Measurements from ENCODE around the gene TMEM117.
"Not testable (repeated sequence)": the region's sequence is repeated elsewhere in the genome, so short reads cannot be mapped to it uniquely, and the experiment has no call there.

TMEM117 gene

DNA sequence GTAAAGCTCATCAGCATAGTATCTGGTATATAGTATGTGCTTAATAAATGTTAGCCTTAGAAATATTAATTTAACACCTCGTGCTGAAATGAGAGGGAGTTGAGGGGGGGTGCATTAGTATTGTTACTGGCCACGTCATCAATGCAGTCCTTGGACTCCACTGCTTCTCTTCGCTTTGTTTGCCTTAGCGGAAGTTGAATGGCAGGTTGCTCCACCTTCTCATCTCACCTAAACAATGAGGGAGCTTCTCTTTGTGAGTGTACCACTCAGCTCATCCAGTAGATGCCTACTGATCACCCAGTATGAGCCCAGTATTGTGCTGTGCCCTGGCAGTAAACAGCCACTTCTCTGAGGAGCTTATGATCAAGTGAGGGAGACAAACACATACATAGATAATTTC is 4.5 kb downstream of the TMEM117 start:
- Histone ChIP-seq H3K27ac (ENCODE audit: low read depth in 2 of 2, low read length in 2 of 2) (no peak overlapping the region), H3K9me3 (ENCODE audit: control insufficient read depth in 2 of 2, low read length in 2 of 2) (no peaks in the 10 kb centered on the region), H3K4me3 (ENCODE audit: low read length in 2 of 2) (no peak overlapping the region), H3K36me3 (ENCODE audit: control insufficient read depth in 2 of 2, insufficient read depth in 2 of 2, low read length in 2 of 2) (peaks cover 0 to 3% of the 10 kb centered on the region in 2 donors), H3K4me1 (ENCODE audit: control insufficient read depth in 2 of 2, insufficient read depth in 2 of 2, low read length in 2 of 2) (peaks cover 1 to 3% of the 10 kb centered on the region in 2 donors), H3K27me3 (ENCODE audit: control insufficient read depth in 2 of 2, insufficient read depth in 2 of 2, low read length in 2 of 2) (no peaks in the 10 kb centered on the region), H3K9ac (ENCODE audit: low read depth in 1 of 2, low read length in 2 of 2) (no peak overlapping the region)

GRCh38 chr12:43841253-43841652 is 5.4 kb downstream of the TMEM117 start:
- no peaks in the 10 kb centered on the region for H3K27me3 ChIP-seq (ENCODE audit: control insufficient read depth in 2 of 2, insufficient read depth in 2 of 2, low read length in 2 of 2)
- H3K36me3 ChIP-seq (ENCODE audit: control insufficient read depth in 2 of 2, insufficient read depth in 2 of 2, low read length in 2 of 2) = peaks cover 0 to 3% of the 10 kb centered on the region in 2 donors
- H3K27ac ChIP-seq (ENCODE audit: low read depth in 2 of 2, low read length in 2 of 2) = no peak overlapping the region
- H3K4me3 ChIP-seq (ENCODE audit: low read length in 2 of 2) = no peak overlapping the region
- no peak overlapping the region for H3K9ac ChIP-seq (ENCODE audit: low read depth in 1 of 2, low read length in 2 of 2)
- H3K9me3 ChIP-seq (ENCODE audit: control insufficient read depth in 2 of 2, low read length in 2 of 2) = no peaks in the 10 kb centered on the region
- H3K4me1 ChIP-seq (ENCODE audit: control insufficient read depth in 2 of 2, insufficient read depth in 2 of 2, low read length in 2 of 2) = peaks cover 0 to 3% of the 10 kb centered on the region in 2 donors

DNA sequence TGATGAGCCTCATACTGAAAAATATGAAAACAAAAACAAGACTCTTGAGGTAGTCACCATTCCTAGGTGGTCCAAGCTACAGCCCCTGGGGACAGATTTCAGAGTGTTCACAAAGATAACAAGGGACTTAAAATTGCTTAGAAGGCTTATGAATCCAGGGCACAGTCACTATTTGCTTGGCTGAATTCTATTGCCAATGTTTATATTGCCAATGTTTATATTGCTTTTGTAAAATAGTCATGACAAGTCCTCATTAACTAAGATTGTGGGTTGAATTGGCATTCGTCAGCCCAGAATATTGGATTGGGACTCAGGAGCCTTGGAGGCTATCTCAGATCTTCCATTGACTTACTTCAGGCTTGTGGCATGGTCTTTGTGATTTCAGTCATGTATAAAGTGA is 6.4 kb downstream of the TMEM117 start:
- Histone ChIP-seq H3K27ac (ENCODE audit: low read depth in 2 of 2, low read length in 2 of 2) (no peak overlapping the region), H3K9ac (ENCODE audit: low read depth in 1 of 2, low read length in 2 of 2) (no peak overlapping the region), H3K36me3 (ENCODE audit: control insufficient read depth in 2 of 2, insufficient read depth in 2 of 2, low read length in 2 of 2) (peaks cover 0 to 3% of the 10 kb centered on the region in 2 donors), H3K4me3 (ENCODE audit: low read length in 2 of 2) (no peak overlapping the region), H3K9me3 (ENCODE audit: control insufficient read depth in 2 of 2, low read length in 2 of 2) (no peaks in the 10 kb centered on the region), H3K4me1 (ENCODE audit: control insufficient read depth in 2 of 2, insufficient read depth in 2 of 2, low read length in 2 of 2) (no peaks in the 10 kb centered on the region), H3K27me3 (ENCODE audit: control insufficient read depth in 2 of 2, insufficient read depth in 2 of 2, low read length in 2 of 2) (no peaks in the 10 kb centered on the region)

GRCh38 chr12:43847425-43848225 is 11.7 kb downstream of the TMEM117 start:
- not testable (repeated sequence) for H3K27ac ChIP-seq (ENCODE audit: low read depth in 2 of 2, low read length in 2 of 2); H3K27me3 ChIP-seq (ENCODE audit: control insufficient read depth in 2 of 2, insufficient read depth in 2 of 2, low read length in 2 of 2); H3K9me3 ChIP-seq (ENCODE audit: control insufficient read depth in 2 of 2, low read length in 2 of 2); H3K9ac ChIP-seq (ENCODE audit: low read depth in 1 of 2, low read length in 2 of 2); H3K4me1 ChIP-seq (ENCODE audit: control insufficient read depth in 2 of 2, insufficient read depth in 2 of 2, low read length in 2 of 2); H3K36me3 ChIP-seq (ENCODE audit: control insufficient read depth in 2 of 2, insufficient read depth in 2 of 2, low read length in 2 of 2)
- peak overlapping the region in 1 of 2 donors; percentile 23 for H3K4me3 ChIP-seq (ENCODE audit: low read length in 2 of 2)

GRCh38 chr12:43848226-43848507 is 12.3 kb downstream of the TMEM117 start:
- Histone ChIP-seq H3K9ac (ENCODE audit: low read depth in 1 of 2, low read length in 2 of 2) (no peak overlapping the region), H3K4me3 (ENCODE audit: low read length in 2 of 2) (peak overlapping the region in 1 of 2 donors; percentile 23), H3K4me1 (ENCODE audit: control insufficient read depth in 2 of 2, insufficient read depth in 2 of 2, low read length in 2 of 2) (no peaks in the 10 kb centered on the region), H3K36me3 (ENCODE audit: control insufficient read depth in 2 of 2, insufficient read depth in 2 of 2, low read length in 2 of 2) (peaks cover 0 to 3% of the 10 kb centered on the region in 2 donors), H3K27ac (ENCODE audit: low read depth in 2 of 2, low read length in 2 of 2) (no peak overlapping the region), H3K27me3 (ENCODE audit: control insufficient read depth in 2 of 2, insufficient read depth in 2 of 2, low read length in 2 of 2) (no peaks in the 10 kb centered on the region), H3K9me3 (ENCODE audit: control insufficient read depth in 2 of 2, low read length in 2 of 2) (no peaks in the 10 kb centered on the region)

GRCh38 chr12:43848786-43849185 is 12.9 kb downstream of the TMEM117 start:
- Histone ChIP-seq H3K9me3 (ENCODE audit: control insufficient read depth in 2 of 2, low read length in 2 of 2) (no peaks in the 10 kb centered on the region), H3K4me3 (ENCODE audit: low read length in 2 of 2) (no peak overlapping the region), H3K27me3 (ENCODE audit: control insufficient read depth in 2 of 2, insufficient read depth in 2 of 2, low read length in 2 of 2) (no peaks in the 10 kb centered on the region), H3K27ac (ENCODE audit: low read depth in 2 of 2, low read length in 2 of 2) (no peak overlapping the region), H3K36me3 (ENCODE audit: control insufficient read depth in 2 of 2, insufficient read depth in 2 of 2, low read length in 2 of 2) (peaks cover 0 to 3% of the 10 kb centered on the region in 2 donors), H3K4me1 (ENCODE audit: control insufficient read depth in 2 of 2, insufficient read depth in 2 of 2, low read length in 2 of 2) (no peaks in the 10 kb centered on the region), H3K9ac (ENCODE audit: low read depth in 1 of 2, low read length in 2 of 2) (no peak overlapping the region)

- Histone ChIP-seq H3K27ac (ENCODE audit: low read depth in 2 of 2, low read length in 2 of 2) (no peak overlapping the region), H3K4me1 (ENCODE audit: control insufficient read depth in 2 of 2, insufficient read depth in 2 of 2, low read length in 2 of 2) (no peaks in the 10 kb centered on the region), H3K9ac (ENCODE audit: low read depth in 1 of 2, low read length in 2 of 2) (no peak overlapping the region), H3K27me3 (ENCODE audit: control insufficient read depth in 2 of 2, insufficient read depth in 2 of 2, low read length in 2 of 2) (no peaks in the 10 kb centered on the region), H3K36me3 (ENCODE audit: control insufficient read depth in 2 of 2, insufficient read depth in 2 of 2, low read length in 2 of 2) (no peaks in the 10 kb centered on the region), H3K4me3 (ENCODE audit: low read length in 2 of 2) (no peak overlapping the region), H3K9me3 (ENCODE audit: control insufficient read depth in 2 of 2, low read length in 2 of 2) (no peaks in the 10 kb centered on the region)
Measured at GRCh38 chr12:43852744-43853143, 16.9 kb downstream of the TMEM117 start.

- no peak overlapping the region for H3K9ac ChIP-seq (ENCODE audit: low read depth in 1 of 2, low read length in 2 of 2)
- H3K27ac ChIP-seq (ENCODE audit: low read depth in 2 of 2, low read length in 2 of 2) = no peak overlapping the region
Measured at GRCh38 chr12:43856972-43857371, 21.1 kb downstream of the TMEM117 start.

DNA sequence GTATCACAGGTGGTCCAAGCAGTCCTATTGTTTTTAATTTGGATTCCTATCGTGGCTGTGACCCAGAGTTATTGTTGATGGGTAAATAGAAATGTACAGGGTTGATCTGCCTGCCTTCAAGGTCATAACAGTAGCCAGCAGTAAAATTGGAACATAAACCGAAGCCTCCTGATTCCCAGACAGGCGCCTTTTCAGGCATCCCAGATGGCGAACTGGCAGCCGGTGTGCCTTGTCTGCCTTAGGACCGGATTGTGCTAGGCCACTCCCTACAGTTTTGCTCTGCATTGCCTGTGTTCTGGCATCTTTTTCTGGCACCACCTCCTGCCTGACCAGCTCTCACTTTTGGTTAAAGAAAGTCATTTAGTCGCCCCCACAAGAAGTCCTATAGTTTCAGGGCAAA is 22.2 kb downstream of the TMEM117 start:
- no peaks in the 10 kb centered on the region for H3K9me3 ChIP-seq (ENCODE audit: control insufficient read depth in 2 of 2, low read length in 2 of 2)
- no peaks in the 10 kb centered on the region for H3K36me3 ChIP-seq (ENCODE audit: control insufficient read depth in 2 of 2, insufficient read depth in 2 of 2, low read length in 2 of 2)
- no peaks in the 10 kb centered on the region for H3K4me1 ChIP-seq (ENCODE audit: control insufficient read depth in 2 of 2, insufficient read depth in 2 of 2, low read length in 2 of 2)
- no peaks in the 10 kb centered on the region for H3K27me3 ChIP-seq (ENCODE audit: control insufficient read depth in 2 of 2, insufficient read depth in 2 of 2, low read length in 2 of 2)
- H3K27ac ChIP-seq (ENCODE audit: low read depth in 2 of 2, low read length in 2 of 2) = no peak overlapping the region
- H3K4me3 ChIP-seq (ENCODE audit: low read length in 2 of 2) = no peak overlapping the region
- H3K9ac ChIP-seq (ENCODE audit: low read depth in 1 of 2, low read length in 2 of 2) = no peak overlapping the region

More at GRCh38 chr12:43856972-43857371, 21.1 kb downstream of the TMEM117 start:
- Histone ChIP-seq H3K36me3 (ENCODE audit: control insufficient read depth in 2 of 2, insufficient read depth in 2 of 2, low read length in 2 of 2) (no peaks in the 10 kb centered on the region), H3K27me3 (ENCODE audit: control insufficient read depth in 2 of 2, insufficient read depth in 2 of 2, low read length in 2 of 2) (no peaks in the 10 kb centered on the region), H3K9me3 (ENCODE audit: control insufficient read depth in 2 of 2, low read length in 2 of 2) (no peaks in the 10 kb centered on the region), H3K4me1 (ENCODE audit: control insufficient read depth in 2 of 2, insufficient read depth in 2 of 2, low read length in 2 of 2) (no peaks in the 10 kb centered on the region), H3K4me3 (ENCODE audit: low read length in 2 of 2) (no peak overlapping the region)

GRCh38 chr12:43858991-43859390 is 23.1 kb downstream of the TMEM117 start:
- no peaks in the 10 kb centered on the region for H3K9me3 ChIP-seq (ENCODE audit: control insufficient read depth in 2 of 2, low read length in 2 of 2)
- no peak overlapping the region for H3K9ac ChIP-seq (ENCODE audit: low read depth in 1 of 2, low read length in 2 of 2)
- H3K36me3 ChIP-seq (ENCODE audit: control insufficient read depth in 2 of 2, insufficient read depth in 2 of 2, low read length in 2 of 2) = no peaks in the 10 kb centered on the region
- no peaks in the 10 kb centered on the region for H3K4me1 ChIP-seq (ENCODE audit: control insufficient read depth in 2 of 2, insufficient read depth in 2 of 2, low read length in 2 of 2)
- H3K4me3 ChIP-seq (ENCODE audit: low read length in 2 of 2) = no peak overlapping the region
- H3K27me3 ChIP-seq (ENCODE audit: control insufficient read depth in 2 of 2, insufficient read depth in 2 of 2, low read length in 2 of 2) = no peaks in the 10 kb centered on the region
- H3K27ac ChIP-seq (ENCODE audit: low read depth in 2 of 2, low read length in 2 of 2) = no peak overlapping the region

Data from mucosa of rectum (tissue), 2 donors.